ENCODE results near the gene FCN3.

Gene FCN3

GRCh38 chr1:27336756-27337155 is 37.9 kb downstream of the FCN3 start:
- no peak for DNase-seq

- no peak for DNase-seq
Measured at GRCh38 chr1:27335506-27336422, 38.9 kb downstream of the FCN3 start.

GRCh38 chr1:27333717-27334279 is 40.8 kb downstream of the FCN3 start:
- no peak for DNase-seq

- DNase-seq, result peak; percentile 29
Measured at GRCh38 chr1:27332536-27333281, 41.9 kb downstream of the FCN3 start.

- no peak for DNase-seq
Measured at GRCh38 chr1:27331922-27332321, 42.7 kb downstream of the FCN3 start.

- no peak for DNase-seq
Measured at GRCh38 chr1:27331426-27331825, 43.2 kb downstream of the FCN3 start.

GRCh38 chr1:27330786-27331185 is 43.8 kb downstream of the FCN3 start:
- DNase-seq, result no peak

GRCh38 chr1:27327964-27328363 is 46.7 kb downstream of the FCN3 start:
- DNase-seq, result no peak

- DNase-seq, result no peak
Measured at GRCh38 chr1:27325286-27325685, 49.3 kb downstream of the FCN3 start.

GRCh38 chr1:27322569-27323240 is 51.9 kb downstream of the FCN3 start:
- no peak for DNase-seq

GRCh38 chr1:27321813-27322568 is 52.6 kb downstream of the FCN3 start, which contains the start of gene TMEM222:
Gene TMEM222, plus strand, starts transcription at chr1:27322163. Its CDS starts 35 bp downstream, at chr1:27322198.
- DNase-seq, result peak; percentile 96

All from NCI-H69 (cell line).